ENCODE results near the gene PWWP2A. TPM values are rescaled to one million over a fixed set of nuclear protein-coding genes. Genes with fewer than 3 reads are reported as not detected.
A peak's percentile ranks its signal among the peaks of the same experiment; 100 is the strongest.

The PWWP2A gene
- total and polyA plus RNA-seq, 12 donors = 7.0 to 32.9 (median 22.9) TPM

GRCh38 chr5:160119905-160120266 is 636 bp upstream of the PWWP2A start:
- Histone ChIP-seq H3K36me3 (replicated peaks in 1 of 2) (peaks cover 0 to 20% of the 10 kb centered on the region in 2 donors), H3K27me3 (no peaks in the 10 kb centered on the region), H3K4me3 (no peak overlapping the region), H3K27ac (no peak overlapping the region), H3K4me1 (replicated peaks in 1 of 2) (peaks cover 6 to 9% of the 10 kb centered on the region in 2 donors), H3K9me3 (replicated peaks in 1 of 3) (no peaks in the 10 kb centered on the region)
- WGBS, 4 donors = 4 to 10% (median 9%) methylated on average over 12 of the region's 12 CpGs
- TF ChIP-seq CTCF (IDR thresholded peaks at IDR 0.05) = peak in 5 of 6 experiments; percentile 25 to 60 (median 48)
- TF ChIP-seq POLR2A (IDR thresholded peaks at IDR 0.05) = no peak
- no peak for DNase-seq
- intact Hi-C loops (cut with DNase I) = loop anchor here in 1 of 2 donors (5.0 kb wide), 1 partner anchor 77 kb away; no protein-coding TSS in a partner anchor

GRCh38 chr5:160118349-160119141 is 705 bp downstream of the PWWP2A start:
- H3K4me1 ChIP-seq (replicated peaks in 1 of 2) = peaks cover 6 to 9% of the 10 kb centered on the region in 2 donors
- TF ChIP-seq CTCF (IDR thresholded peaks at IDR 0.05) (no peak), POLR2A (IDR thresholded peaks at IDR 0.05) (no peak)
- no peaks in the 10 kb centered on the region for H3K9me3 ChIP-seq (replicated peaks in 1 of 3)
- no peaks in the 10 kb centered on the region for H3K27me3 ChIP-seq
- intact Hi-C loops (cut with DNase I) = loop anchor here in 1 of 2 donors (5.0 kb wide), 1 partner anchor 79 kb away; no protein-coding TSS in a partner anchor
- DNase-seq = peak; percentile 58 to 77 (median 68)
- 0 to 1% (median 1%) methylated on average over 5 to 79 of the region's 79 CpGs for WGBS, 4 donors
- H3K36me3 ChIP-seq (replicated peaks in 1 of 2) = peaks cover 0 to 32% of the 10 kb centered on the region in 2 donors
- peak overlapping the region; percentile 78 to 98 (median 96) for H3K27ac ChIP-seq
- peak overlapping the region; percentile 65 to 93 (median 79) for H3K4me3 ChIP-seq

GRCh38 chr5:160116991-160117390 is 2.3 kb downstream of the PWWP2A start:
- no peaks in the 10 kb centered on the region for H3K9me3 ChIP-seq (replicated peaks in 1 of 3)
- peaks cover 6 to 9% of the 10 kb centered on the region in 2 donors for H3K4me1 ChIP-seq (replicated peaks in 1 of 2)
- no peak overlapping the region for H3K27ac ChIP-seq
- WGBS, 4 donors = 96 to 100% (median 98%) methylated on average over 7 of the region's 7 CpGs
- no peaks in the 10 kb centered on the region for H3K27me3 ChIP-seq
- peaks cover 0 to 44% of the 10 kb centered on the region in 2 donors for H3K36me3 ChIP-seq (replicated peaks in 1 of 2)
- intact Hi-C loops (cut with DNase I) = loop anchor here in 1 of 2 donors (5.0 kb wide), 1 partner anchor 80 kb away; no protein-coding TSS in a partner anchor
- DNase-seq = peak in 1 of 7 donors; percentile 42
- TF ChIP-seq CTCF (IDR thresholded peaks at IDR 0.05) = no peak
- no peak for TF ChIP-seq POLR2A (IDR thresholded peaks at IDR 0.05)
- H3K4me3 ChIP-seq = no peak overlapping the region

GRCh38 chr5:160108124-160108523 is 11.1 kb downstream of the PWWP2A start:
- Histone ChIP-seq H3K4me3 (no peak overlapping the region), H3K9me3 (replicated peaks in 1 of 3) (no peaks in the 10 kb centered on the region), H3K27ac (no peak overlapping the region), H3K36me3 (replicated peaks in 1 of 2) (peaks cover 0 to 14% of the 10 kb centered on the region in 2 donors), H3K27me3 (no peaks in the 10 kb centered on the region), H3K4me1 (replicated peaks in 1 of 2) (peaks cover 0 to 12% of the 10 kb centered on the region in 2 donors)
- intact Hi-C loops (cut with DNase I) = no loop called here
- 93 to 100% (median 96%) methylated on average over 2 of the region's 2 CpGs for WGBS, 4 donors
- no peak for DNase-seq
- TF ChIP-seq CTCF (IDR thresholded peaks at IDR 0.05) = no peak

Data from adrenal gland (tissue), 12 donors.